Esophagus squamous epithelium (tissue), 5 donors: ENCODE measurements around the gene SUPT4H1. TPM values are rescaled to one million over a fixed set of nuclear protein-coding genes. Genes with fewer than 3 reads are reported as not detected.

Experiments used
- DNase-seq: peaks from one replicate; lab custom pipeline; 2025; lab: John Stamatoyannopoulos, UW
- H3K27ac ChIP-seq, 4 donors: fragments of 200-600 bp; sonication (generic); one replicate each; pipeline ENCODE4 v1.5.1; 2016 to 2019; ENCODE audit warnings: mild to moderate bottlenecking in 1 of 4
- H3K27me3 ChIP-seq, 4 donors: fragments of 200-600 bp; sonication (generic); 1 replicate in 3 of 4; 2 replicates in 1 of 4; pipeline versions ENCODE4 v1.5.1 to v1.6.0; 2017 to 2021; ENCODE audit warnings: antibody characterized with exemption in 1 of 4
- H3K36me3 ChIP-seq, 3 donors: fragments of 200-600 bp; sonication (generic); one replicate each; pipeline ENCODE4 v1.5.1; 2016 to 2019
- H3K4me1 ChIP-seq, 3 donors: fragments of 200-600 bp; sonication (generic); one replicate each; pipeline ENCODE4 v1.5.1; 2017 to 2019
- H3K4me3 ChIP-seq, 4 donors: fragments of 200-600 bp; sonication (generic); 1 replicate in 3 of 4; 2 replicates in 1 of 4; pipeline ENCODE4 v1.5.1; 2016 to 2019; ENCODE audit warnings: mild to moderate bottlenecking in 2 of 4, moderate library complexity in 1 of 4
- H3K9me3 ChIP-seq, 3 donors: fragments of 200-600 bp; sonication (generic); one replicate each; pipeline ENCODE4 v1.5.1; 2016 to 2019
- CTCF ChIP-seq, 6 experiments: fragments of 450-650 bp in 4 of 6; fragments of 200-600 bp in 2 of 6; sonication (generic) in 2 of 6; IDR thresholded peaks; one replicate each; pipeline ENCODE4 v1.5.1; 2016 to 2019; ENCODE audit warnings: antibody characterized with exemption in 6 of 6, mild to moderate bottlenecking in 4 of 6, moderate library complexity in 4 of 6
- POLR2A ChIP-seq, 4 donors: fragments of 450-650 bp; IDR thresholded peaks; one replicate each; pipeline ENCODE4 v1.6.1; 2017; ENCODE audit warnings: antibody characterized with exemption in 4 of 4, mild to moderate bottlenecking in 4 of 4, moderate library complexity in 3 of 4
- WGBS, 2 donors: methylation state at CpG; one replicate each; pipeline ENCODE4 v1.1.5; 2018; 5-methylcytosine and 5-hydroxymethylcytosine counted together
- intact Hi-C: fragments of 100-400 bp; cut with DNase I; formaldehyde crosslinking; loops from one replicate; pipeline ENCODE4 v1.15.0; 2022
- total RNA-seq, 4 donors: library from RNA; depleted of rRNA; stranded (reverse); fragments of >200 nt; gene quantifications; one replicate each; pipeline ENCODE4 v1.1.0, GENCODE V29; 2016
- donor health status: DM: yes; HTN: yes; CAD: no.

SUPT4H1 gene
- total RNA-seq, 4 donors from 2014 or later: 29.9 to 54.9 (median 37.0) TPM

GRCh38 chr17:58318065-58318481 is 33.9 kb downstream of the SUPT4H1 start:
- DNase-seq: no peak
- intact Hi-C loops: loop anchor here (5.0 kb wide), 1 partner anchor 129 kb away; no protein-coding TSS in a partner anchor
- Histone ChIP-seq H3K4me3 (no peak overlapping the region), H3K27me3 (no peaks in the 10 kb centered on the region), H3K4me1 (peaks cover 0 to 8% (median 0%) of the 10 kb centered on the region in 3 donors), H3K27ac (no peak overlapping the region), H3K36me3 (no peaks in the 10 kb centered on the region), H3K9me3 (no peaks in the 10 kb centered on the region)
- TF ChIP-seq CTCF (IDR thresholded peaks at IDR 0.05) (no peak), POLR2A (IDR thresholded peaks at IDR 0.05) (no peak)
- WGBS, 2 donors: 93 to 95% methylated on average over 5 to 7 of the region's 9 CpGs

DNA sequence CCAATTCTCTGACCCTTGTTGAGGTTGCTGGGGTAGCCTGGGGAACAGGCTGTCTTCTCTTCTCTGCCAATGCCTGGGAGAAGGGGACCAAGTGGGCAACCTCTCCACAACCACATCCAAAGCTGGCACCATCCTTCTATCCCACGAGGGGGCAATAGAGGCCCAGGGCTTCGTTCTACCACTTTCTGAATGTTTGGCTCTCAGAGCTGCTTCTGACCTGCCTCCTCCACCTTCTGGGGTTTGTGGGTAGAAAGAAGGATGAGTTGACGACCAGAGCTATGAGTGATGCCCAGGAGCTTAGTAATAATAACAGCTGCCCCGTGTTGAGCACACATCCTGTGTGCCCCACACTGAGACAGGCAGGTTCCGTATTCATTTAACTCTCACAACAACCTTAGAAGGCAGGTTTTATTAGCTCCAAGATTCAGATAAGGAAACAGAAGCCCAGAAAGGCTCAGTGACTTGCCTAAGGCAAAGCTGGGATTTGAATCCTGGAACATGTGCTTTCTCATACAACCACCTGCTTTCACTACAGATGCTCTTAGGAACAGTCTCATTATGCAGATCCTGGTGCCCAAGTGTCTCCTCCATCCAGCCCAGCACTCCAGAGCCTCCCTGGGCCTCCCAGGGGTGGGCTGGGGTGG is 34.5 kb downstream of the SUPT4H1 start:
- WGBS, 2 donors: 14 to 40% methylated on average over 2 to 5 of the region's 5 CpGs
- Histone ChIP-seq H3K4me3 (no peak overlapping the region), H3K4me1 (peaks cover 0 to 5% (median 0%) of the 10 kb centered on the region in 3 donors), H3K9me3 (no peaks in the 10 kb centered on the region), H3K36me3 (no peaks in the 10 kb centered on the region), H3K27me3 (no peaks in the 10 kb centered on the region), H3K27ac (no peak overlapping the region)
- peak; percentile 52 to 82 (median 72) for TF ChIP-seq CTCF (IDR thresholded peaks at IDR 0.05)
- no peak for TF ChIP-seq POLR2A (IDR thresholded peaks at IDR 0.05)
- intact Hi-C loops: loop anchor here (5.0 kb wide), 1 partner anchor 130 kb away; no protein-coding TSS in a partner anchor
- DNase-seq: no peak

GRCh38 chr17:58316260-58316960 is 35.6 kb downstream of the SUPT4H1 start:
- intact Hi-C loops: loop anchor here (5.0 kb wide), 1 partner anchor 131 kb away; no protein-coding TSS in a partner anchor

DNA sequence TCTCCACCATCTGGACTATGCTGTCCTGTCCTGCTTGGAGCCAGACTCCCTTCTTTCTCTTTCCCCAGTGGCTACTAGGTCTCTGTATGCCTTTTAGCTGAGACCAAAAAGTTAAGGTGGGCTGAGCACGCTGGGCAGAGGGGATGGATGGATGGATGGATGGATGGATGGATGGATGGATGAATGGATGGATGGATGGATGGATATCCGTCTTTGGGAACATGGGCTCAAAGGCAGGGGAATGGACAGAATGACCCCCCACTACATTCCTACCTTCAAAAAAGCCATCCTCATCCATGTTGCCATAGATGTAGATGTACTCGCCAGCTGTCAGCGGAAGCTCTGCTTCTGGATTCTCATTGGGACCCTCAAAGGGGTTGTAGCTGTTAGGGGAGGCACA is 36.3 kb downstream of the SUPT4H1 start:
- Histone ChIP-seq H3K27ac (no peak overlapping the region), H3K9me3 (no peaks in the 10 kb centered on the region), H3K4me1 (peaks cover 0 to 5% (median 0%) of the 10 kb centered on the region in 3 donors), H3K27me3 (no peaks in the 10 kb centered on the region), H3K4me3 (no peak overlapping the region), H3K36me3 (no peaks in the 10 kb centered on the region)
- no peak for DNase-seq
- TF ChIP-seq POLR2A (IDR thresholded peaks at IDR 0.05): no peak
- TF ChIP-seq CTCF (IDR thresholded peaks at IDR 0.05): no peak
- intact Hi-C loops: loop anchor here (5.0 kb wide), 1 partner anchor 132 kb away; no protein-coding TSS in a partner anchor
- WGBS, 2 donors: 88 to 91% methylated on average over 4 of the region's 4 CpGs

More at GRCh38 chr17:58316260-58316960, 35.6 kb downstream of the SUPT4H1 start:
- TF ChIP-seq CTCF (IDR thresholded peaks at IDR 0.05) (no peak), POLR2A (IDR thresholded peaks at IDR 0.05) (no peak)
- 83 to 93% methylated on average over 3 to 5 of the region's 8 CpGs for WGBS, 2 donors
- H3K9me3 ChIP-seq: no peaks in the 10 kb centered on the region
- no peak overlapping the region for H3K4me3 ChIP-seq
- no peak overlapping the region for H3K27ac ChIP-seq
- peaks cover 0 to 5% (median 0%) of the 10 kb centered on the region in 3 donors for H3K4me1 ChIP-seq
- no peak for DNase-seq
- no peaks in the 10 kb centered on the region for H3K36me3 ChIP-seq
- H3K27me3 ChIP-seq: no peaks in the 10 kb centered on the region

DNA sequence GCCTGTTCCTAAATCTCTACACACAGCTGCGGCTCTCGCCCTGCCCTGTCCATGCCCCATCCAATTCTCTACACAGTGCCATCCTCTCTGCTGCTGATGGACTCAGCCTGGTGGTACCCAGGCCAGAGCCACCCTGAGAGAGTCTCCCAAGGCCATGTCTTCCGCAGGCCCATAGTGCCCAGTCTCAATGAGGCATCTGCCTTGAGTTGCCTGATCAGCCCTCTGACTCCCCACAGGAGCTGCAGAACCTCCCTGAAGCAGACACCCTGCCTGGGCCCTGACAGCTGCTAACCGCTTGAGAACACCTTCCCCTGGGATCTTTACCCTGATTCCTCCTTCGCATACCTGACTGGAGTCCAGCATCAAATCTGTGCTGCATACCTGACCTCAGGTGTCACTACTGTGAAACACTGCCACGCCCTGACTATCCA is 36.7 kb downstream of the SUPT4H1 start:
- TF ChIP-seq CTCF (IDR thresholded peaks at IDR 0.05) (no peak), POLR2A (IDR thresholded peaks at IDR 0.05) (no peak)
- H3K36me3 ChIP-seq: no peaks in the 10 kb centered on the region
- DNase-seq: no peak
- no peaks in the 10 kb centered on the region for H3K27me3 ChIP-seq
- H3K9me3 ChIP-seq: no peaks in the 10 kb centered on the region
- no peak overlapping the region for H3K27ac ChIP-seq
- 94 to 96% methylated on average over 5 of the region's 6 CpGs for WGBS, 2 donors
- H3K4me3 ChIP-seq: no peak overlapping the region
- intact Hi-C loops: loop anchor here (5.0 kb wide), 1 partner anchor 132 kb away; no protein-coding TSS in a partner anchor
- H3K4me1 ChIP-seq: peaks cover 0 to 5% (median 0%) of the 10 kb centered on the region in 3 donors
